ENCODE data around the gene PPP2R2C.

DNA sequence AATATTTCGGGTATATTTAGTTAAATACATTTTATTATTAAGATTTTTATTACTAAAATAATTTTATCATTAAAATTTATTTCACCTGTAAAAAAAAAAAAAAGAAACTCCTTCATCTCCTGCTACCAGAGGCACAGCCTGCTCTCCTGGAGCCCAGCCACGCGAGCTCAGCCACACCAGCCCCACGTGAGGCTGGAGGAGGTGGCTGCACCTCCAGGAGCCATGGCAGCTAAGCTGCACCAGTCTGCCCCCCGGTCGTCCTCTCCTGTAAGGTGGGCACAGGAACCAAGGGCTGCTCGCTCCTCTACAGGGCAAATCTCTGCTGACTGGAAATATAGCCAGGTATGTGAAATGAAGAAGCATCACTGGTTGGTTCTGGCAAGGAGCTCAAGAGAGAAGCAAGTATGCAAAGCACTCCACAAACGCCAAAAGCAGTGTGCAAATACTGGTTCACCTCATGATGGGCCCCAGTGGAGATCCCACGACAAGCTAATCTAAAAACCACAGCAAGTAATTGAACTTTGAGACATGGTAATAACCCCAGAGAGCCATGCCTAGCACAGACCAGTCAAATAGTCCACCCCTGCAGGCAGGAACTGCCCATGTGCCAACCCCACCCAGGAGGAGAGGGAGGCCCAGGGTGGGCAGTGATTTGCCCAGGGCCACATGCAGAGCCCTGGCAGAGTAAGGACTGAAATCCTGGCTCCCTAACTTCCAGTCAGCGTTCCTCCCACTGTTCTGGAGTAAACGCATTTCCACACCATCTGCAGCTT is 112.7 kb downstream of the PPP2R2C start:
- TF ChIP-seq CTCF (conservative IDR thresholded peaks at IDR 0.05 in 1 of 2, IDR thresholded peaks at IDR 0.05 in 1 of 2; ENCODE audit: extremely low read depth in 1 of 2, insufficient read depth in 1 of 2, low read depth in 1 of 2, low read length in 2 of 2) (no peak), EZH2 (IDR thresholded peaks at IDR 0.05; ENCODE audit: borderline replicate concordance, low read length) (no peak)

Measured in mammary epithelial cell (primary cell).